CD14-positive monocyte (primary cell): ENCODE data around the gene ASB4. TPM values are rescaled to one million over a fixed set of nuclear protein-coding genes. Genes with fewer than 3 reads are reported as not detected.
A peak's percentile ranks its signal among the peaks of the same experiment; 100 is the strongest.

Source experiments
- DNase-seq, 3 donors: peaks; one replicate each; pipeline ENCODE4 v3.0.0-alpha.2; 2011 to 2022
- H2AFZ ChIP-seq: 2 replicates; pipeline ENCODE4 v1.6.0; 2012; ENCODE audit warnings: mild to moderate bottlenecking, low read depth, low read length, inconsistent platforms; ENCODE audit not compliant: insufficient read depth, poor library complexity, severe bottlenecking
- H3K27ac ChIP-seq, 2 donors: 1 replicate in 1 of 2; 2 replicates in 1 of 2; pipeline ENCODE4 v1.5.1; 2012 to 2013; ENCODE audit warnings: low read length in 2 of 2, control low read depth in 1 of 2, inconsistent platforms in 1 of 2, low read depth in 1 of 2, mild to moderate bottlenecking in 1 of 2
- H3K27me3 ChIP-seq, 2 donors: one replicate each; pipeline versions ENCODE4 v1.6.0 to v1.6.1; 2011 to 2013; ENCODE audit warnings: low read length in 2 of 2; ENCODE audit not compliant: control insufficient read depth in 2 of 2, insufficient read depth in 2 of 2
- H3K36me3 ChIP-seq, 2 donors: replicated peaks in 1 of 2; 1 replicate in 1 of 2; 2 replicates in 1 of 2; pipeline versions ENCODE4 v1.5.1 to v1.6.1; 2012 to 2013; ENCODE audit warnings: low read length in 2 of 2, control low read depth in 1 of 2, inconsistent platforms in 1 of 2, mild to moderate bottlenecking in 1 of 2; ENCODE audit not compliant: insufficient read depth in 2 of 2, control insufficient read depth in 1 of 2
- H3K4me1 ChIP-seq, 2 donors: 1 replicate in 1 of 2; 2 replicates in 1 of 2; pipeline versions ENCODE4 v1.5.1 to v1.6.1; 2012 to 2013; ENCODE audit warnings: low read length in 2 of 2, control low read depth in 1 of 2, inconsistent platforms in 1 of 2, mild to moderate bottlenecking in 1 of 2, moderate library complexity in 1 of 2; ENCODE audit not compliant: insufficient read depth in 2 of 2, control insufficient read depth in 1 of 2
- H3K4me2 ChIP-seq: replicated peaks from 2 replicates; pipeline ENCODE3; 2012; ENCODE audit warnings: low read length, moderate library complexity, mild to moderate bottlenecking; ENCODE audit not compliant: poor library complexity, severe bottlenecking; ENCODE audit errors: extremely low read depth
- H3K4me3 ChIP-seq, 3 experiments: fragments of 200-600 bp in 1 of 3; sonication (generic) in 1 of 3; replicated peaks in 1 of 3; 1 replicate in 2 of 3; 2 replicates in 1 of 3; pipeline ENCODE4 v1.5.1; 2011 to 2013; ENCODE audit warnings: low read length in 3 of 3, mild to moderate bottlenecking in 3 of 3, control low read depth in 2 of 3, low read depth in 2 of 3, inconsistent platforms in 1 of 3, moderate library complexity in 1 of 3
- H3K79me2 ChIP-seq: 2 replicates; pipeline ENCODE4 v1.6.0; 2012; ENCODE audit warnings: mild to moderate bottlenecking, control low read depth, inconsistent platforms, low read length, moderate library complexity; ENCODE audit not compliant: insufficient read depth
- H3K9ac ChIP-seq: 2 replicates; pipeline ENCODE4 v1.6.0; 2017; ENCODE audit warnings: low read length, mild to moderate bottlenecking; ENCODE audit not compliant: insufficient read depth, poor library complexity, severe bottlenecking
- H3K9me3 ChIP-seq, 2 donors: replicated peaks in 1 of 2; 1 replicate in 1 of 2; 2 replicates in 1 of 2; pipeline versions ENCODE4 v1.5.1 to v1.6.1; 2012 to 2013; ENCODE audit warnings: low read length in 2 of 2, control low read depth in 1 of 2; ENCODE audit not compliant: control insufficient read depth in 1 of 2, insufficient read depth in 1 of 2
- H4K20me1 ChIP-seq: 2 replicates; pipeline ENCODE4 v1.6.0; 2012; ENCODE audit warnings: mild to moderate bottlenecking, low read length, control low read depth, moderate library complexity; ENCODE audit not compliant: insufficient read depth
- H3K27ac Mint-ChIP-seq, 7 donors: one replicate each; pipeline ENCODE4 v1.8.0; 2020; ENCODE audit warnings: mild to moderate bottlenecking in 7 of 7, mixed read lengths in 7 of 7, moderate library complexity in 6 of 7, inconsistent platforms in 2 of 7
- H3K27me3 Mint-ChIP-seq, 3 donors: one replicate each; pipeline ENCODE4 v1.8.0; 2021 to 2022; ENCODE audit warnings: low read depth in 3 of 3, mild to moderate bottlenecking in 3 of 3, mixed read lengths in 3 of 3, moderate library complexity in 3 of 3, inconsistent platforms in 1 of 3
- H3K36me3 Mint-ChIP-seq, 2 donors: one replicate each; pipeline ENCODE4 v1.8.0; 2020; ENCODE audit warnings: mixed read lengths in 2 of 2, inconsistent platforms in 1 of 2, mild to moderate bottlenecking in 1 of 2
- H3K4me1 Mint-ChIP-seq: one replicate; pipeline ENCODE4 v1.8.0; 2020; ENCODE audit warnings: mild to moderate bottlenecking, mixed read lengths
- H3K4me3 Mint-ChIP-seq, 2 donors: one replicate each; pipeline ENCODE4 v1.8.0; 2020; ENCODE audit warnings: mild to moderate bottlenecking in 2 of 2, mixed read lengths in 2 of 2, moderate library complexity in 1 of 2
- H3K9me3 Mint-ChIP-seq, 7 donors: one replicate each; pipeline ENCODE4 v1.8.0; 2020 to 2022; ENCODE audit warnings: mixed read lengths in 7 of 7, mild to moderate bottlenecking in 6 of 7, moderate library complexity in 6 of 7, inconsistent platforms in 2 of 7
- WGBS: methylation state at CpG from one replicate; pipeline ENCODE4 v1.1.5; 2013; ENCODE audit warnings: missing lambda C conversion rate; ENCODE audit not compliant: insufficient coverage; 5-methylcytosine and 5-hydroxymethylcytosine counted together
- intact Hi-C, 2 donors: fragments of 100-400 bp; cut with micrococcal nuclease; formaldehyde crosslinking; loops; one replicate each; pipeline versions ENCODE4 v1.15.0 to v1.15.1; 2023
- polyA plus RNA-seq, 3 donors: library from polyadenylated mRNA; depleted of rRNA in 1 of 3; unstranded in 2 of 3; stranded (reverse) in 1 of 3; fragments of 300-500 nt in 2 of 3; fragments of >200 nt in 1 of 3; fragmentation: Illumina TruSeq in 2 of 3; gene quantifications; 1 replicate in 2 of 3; 2 replicates in 1 of 3; pipeline ENCODE4 v1.2.3, GENCODE V29; 2012 to 2021
- TF ChIP-seq, protein P1 (sequence below): fragments of 200-600 bp; IDR thresholded peaks from one replicate; pipeline ENCODE4 v1.8.0; 2022; ENCODE audit warnings: antibody characterized with exemption, mild to moderate bottlenecking

Gene ASB4
- polyA plus RNA-seq, 3 donors, result not detected

- H3K9me3 ChIP-seq, result no peaks in the 10 kb centered on the region
- TF ChIP-seq, protein P1, sequence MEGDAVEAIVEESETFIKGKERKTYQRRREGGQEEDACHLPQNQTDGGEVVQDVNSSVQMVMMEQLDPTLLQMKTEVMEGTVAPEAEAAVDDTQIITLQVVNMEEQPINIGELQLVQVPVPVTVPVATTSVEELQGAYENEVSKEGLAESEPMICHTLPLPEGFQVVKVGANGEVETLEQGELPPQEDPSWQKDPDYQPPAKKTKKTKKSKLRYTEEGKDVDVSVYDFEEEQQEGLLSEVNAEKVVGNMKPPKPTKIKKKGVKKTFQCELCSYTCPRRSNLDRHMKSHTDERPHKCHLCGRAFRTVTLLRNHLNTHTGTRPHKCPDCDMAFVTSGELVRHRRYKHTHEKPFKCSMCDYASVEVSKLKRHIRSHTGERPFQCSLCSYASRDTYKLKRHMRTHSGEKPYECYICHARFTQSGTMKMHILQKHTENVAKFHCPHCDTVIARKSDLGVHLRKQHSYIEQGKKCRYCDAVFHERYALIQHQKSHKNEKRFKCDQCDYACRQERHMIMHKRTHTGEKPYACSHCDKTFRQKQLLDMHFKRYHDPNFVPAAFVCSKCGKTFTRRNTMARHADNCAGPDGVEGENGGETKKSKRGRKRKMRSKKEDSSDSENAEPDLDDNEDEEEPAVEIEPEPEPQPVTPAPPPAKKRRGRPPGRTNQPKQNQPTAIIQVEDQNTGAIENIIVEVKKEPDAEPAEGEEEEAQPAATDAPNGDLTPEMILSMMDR, result no peak
- no peaks in the 10 kb centered on the region for H3K79me2 ChIP-seq
- no peaks in the 10 kb centered on the region for H3K27me3 ChIP-seq
- DNase-seq, result no peak
- H3K36me3 Mint-ChIP-seq, result peaks cover 13% of the 10 kb centered on the region in 2 donors
- H3K4me3 Mint-ChIP-seq, result no peak overlapping the region
- no peak overlapping the region for H3K9ac ChIP-seq
- no peak overlapping the region for H3K27ac ChIP-seq
- H3K27ac Mint-ChIP-seq, result no peak overlapping the region
- intact Hi-C loops, result no loop called here
- H3K4me1 ChIP-seq, result no peaks in the 10 kb centered on the region
- WGBS, result no CpG with 5 or more reads among the region's 3 CpGs
- H2AFZ ChIP-seq, result peak overlapping the region; percentile 12
- peaks cover 8% of the 10 kb centered on the region for H4K20me1 ChIP-seq
- no peak overlapping the region for H3K4me2 ChIP-seq
- peaks cover 4% of the 10 kb centered on the region for H3K4me1 Mint-ChIP-seq
- H3K27me3 Mint-ChIP-seq, result no peaks in the 10 kb centered on the region
- H3K9me3 Mint-ChIP-seq, result peaks cover 0 to 4% (median 0%) of the 10 kb centered on the region in 7 donors
- H3K36me3 ChIP-seq, result peaks cover 8 to 15% of the 10 kb centered on the region in 2 donors
- no peak overlapping the region for H3K4me3 ChIP-seq
Measured at GRCh38 chr7:95578299-95578855, 92.6 kb downstream of the ASB4 start.

GRCh38 chr7:95579318-95579717 lies 93.6 kb downstream of the ASB4 start:
- Mint-ChIP-seq H3K36me3 (peaks cover 22% of the 10 kb centered on the region in 2 donors), H3K4me3 (no peak overlapping the region), H3K27me3 (no peaks in the 10 kb centered on the region), H3K9me3 (peaks cover 0 to 3% (median 0%) of the 10 kb centered on the region in 7 donors), H3K4me1 (peaks cover 4% of the 10 kb centered on the region), H3K27ac (no peak overlapping the region)
- 100% methylated on average over 1 of the region's 7 CpGs for WGBS
- no peaks in the 10 kb centered on the region for H3K9me3 ChIP-seq
- intact Hi-C loops, result no loop called here
- TF ChIP-seq, protein P1, result no peak
- no peak overlapping the region for H3K4me3 ChIP-seq
- H4K20me1 ChIP-seq, result peaks cover 17% of the 10 kb centered on the region
- no peak overlapping the region for H3K9ac ChIP-seq
- H3K27me3 ChIP-seq, result no peaks in the 10 kb centered on the region
- H3K27ac ChIP-seq, result no peak overlapping the region
- no peaks in the 10 kb centered on the region for H3K4me1 ChIP-seq
- no peaks in the 10 kb centered on the region for H3K79me2 ChIP-seq
- no peak for DNase-seq
- no peak overlapping the region for H3K4me2 ChIP-seq
- H3K36me3 ChIP-seq, result peaks cover 17 to 24% of the 10 kb centered on the region in 2 donors
- no peak overlapping the region for H2AFZ ChIP-seq
